Hepatocyte (in vitro differentiated cells): ENCODE measurements around the gene AGBL4.

Source experiments
- EZH2 ChIP-seq: fragments of 200-600 bp; sonication (generic); IDR thresholded peaks from 2 replicates; pipeline ENCODE4 v1.6.1; 2016; ENCODE audit warnings: antibody characterized with exemption, mild to moderate bottlenecking, borderline replicate concordance
- EZH2phosphoT487 ChIP-seq: fragments of 200-600 bp; sonication (generic); IDR thresholded peaks from one replicate; pipeline ENCODE4 v1.6.1; 2018; ENCODE audit warnings: antibody characterized with exemption, mild to moderate bottlenecking, low read depth, moderate library complexity; ENCODE audit not compliant: unreplicated experiment, severe bottlenecking
- TF ChIP-seq, protein P1 (sequence below): fragments of 200-600 bp; sonication (generic); IDR thresholded peaks from 2 replicates; pipeline ENCODE4 v1.5.1; 2016; ENCODE audit warnings: antibody characterized with exemption, mild to moderate bottlenecking; ENCODE audit not compliant: poor library complexity

GRCh38 chr1:49606082-49606481 lies 417.7 kb downstream of the AGBL4 start:
- TF ChIP-seq, protein P1, sequence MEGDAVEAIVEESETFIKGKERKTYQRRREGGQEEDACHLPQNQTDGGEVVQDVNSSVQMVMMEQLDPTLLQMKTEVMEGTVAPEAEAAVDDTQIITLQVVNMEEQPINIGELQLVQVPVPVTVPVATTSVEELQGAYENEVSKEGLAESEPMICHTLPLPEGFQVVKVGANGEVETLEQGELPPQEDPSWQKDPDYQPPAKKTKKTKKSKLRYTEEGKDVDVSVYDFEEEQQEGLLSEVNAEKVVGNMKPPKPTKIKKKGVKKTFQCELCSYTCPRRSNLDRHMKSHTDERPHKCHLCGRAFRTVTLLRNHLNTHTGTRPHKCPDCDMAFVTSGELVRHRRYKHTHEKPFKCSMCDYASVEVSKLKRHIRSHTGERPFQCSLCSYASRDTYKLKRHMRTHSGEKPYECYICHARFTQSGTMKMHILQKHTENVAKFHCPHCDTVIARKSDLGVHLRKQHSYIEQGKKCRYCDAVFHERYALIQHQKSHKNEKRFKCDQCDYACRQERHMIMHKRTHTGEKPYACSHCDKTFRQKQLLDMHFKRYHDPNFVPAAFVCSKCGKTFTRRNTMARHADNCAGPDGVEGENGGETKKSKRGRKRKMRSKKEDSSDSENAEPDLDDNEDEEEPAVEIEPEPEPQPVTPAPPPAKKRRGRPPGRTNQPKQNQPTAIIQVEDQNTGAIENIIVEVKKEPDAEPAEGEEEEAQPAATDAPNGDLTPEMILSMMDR: no peak
- TF ChIP-seq EZH2 (no peak), EZH2phosphoT487 (no peak)
